Pancreas (tissue), 10 donors: ENCODE results near the gene TUBGCP6. TPM values are rescaled to one million over a fixed set of nuclear protein-coding genes. Genes with fewer than 3 reads are reported as not detected.

ENCODE experiments used
- ATAC-seq, 4 donors: fragments of 200-7000 bp; cut with Tn5 transposase; one replicate each; pipeline versions ENCODE4 v1.8.0 to v1.9.1; 2020; ENCODE audit warnings: mild to moderate bottlenecking in 4 of 4, moderate library complexity in 4 of 4
- DNase-seq, 6 donors: peaks; one replicate each; pipeline ENCODE4 v3.0.0-alpha.2; 2020
- FAIRE-seq: peaks from 2 replicates; lab custom pipeline; 2012; peaks lifted over from hg19 to GRCh38; lab: Jason Lieb, UNC
- H3K27ac ChIP-seq, 4 donors: fragments of 200-600 bp; sonication (generic); 1 replicate in 3 of 4; 2 replicates in 1 of 4; pipeline versions ENCODE4 v1.5.0 to v1.8.0; 2020
- H3K27me3 ChIP-seq, 4 donors: fragments of 200-600 bp; one replicate each; pipeline ENCODE4 v1.8.0; 2021
- H3K36me3 ChIP-seq, 3 donors: fragments of 200-600 bp; sonication (generic) in 1 of 3; one replicate each; pipeline versions ENCODE4 v1.5.0 to v1.8.0; 2020 to 2021
- H3K4me1 ChIP-seq, 3 donors: fragments of 200-600 bp; one replicate each; pipeline ENCODE4 v1.8.0; 2021
- H3K4me3 ChIP-seq, 4 donors: fragments of 200-600 bp; sonication (generic) in 2 of 4; one replicate each; pipeline versions ENCODE4 v1.5.0 to v1.8.0; 2020 to 2021
- H3K9me3 ChIP-seq, 4 donors: fragments of 200-600 bp; one replicate each; pipeline ENCODE4 v1.8.0; 2021
- CTCF ChIP-seq, 4 donors: fragments of 200-600 bp; sonication (generic) in 3 of 4; IDR thresholded peaks; one replicate each; pipeline versions ENCODE4 v1.5.0 to v1.8.0; 2021; ENCODE audit warnings: antibody characterized with exemption in 4 of 4
- WGBS, 2 donors: extraction: QIAGEN DNeasy Blood & Tissue Kit; methylation state at CpG; one replicate each; pipeline ENCODE4 v1.1.7; 2013; 5-methylcytosine and 5-hydroxymethylcytosine counted together
- intact Hi-C, 3 donors: fragments of 100-400 bp; cut with DNase I; formaldehyde crosslinking; loops; one replicate each; pipeline versions ENCODE4 v1.11.1 to v1.14.2; 2022
- polyA plus RNA-seq, 2 donors: library from polyadenylated mRNA; stranded (reverse); fragments of 200-250 nt; gene quantifications; one replicate each; pipeline ENCODE4 v1.2.3, GENCODE V29; 2013
- total RNA-seq, 6 donors: library from RNA; stranded (reverse); fragmentation: NEBNext Ultra II Directional in 4 of 6; extraction: Animal tissue kit (Norgen Biotek cat#: 25700) in 4 of 6; gene quantifications; one replicate each; pipeline versions ENCODE4 v1.2.1 to v1.2.4, GENCODE V29; 2021 to 2023
- donor health status: healthy with polysubstance abuse.
- donor health status: DM: no; HTN: no; CAD: no; lungs with moderate emphysema.
- donor health status: DM: no; HTN: no; CAD: no.
- donor health status: control.
- donor health status: control.
- donor health status: Bipolar disorder and iron deficiency.
- donor health status: DM: yes; HTN: yes; CAD: no.
- donor health status: DM: no; HTN: no; CAD: no.
- donor health status: DM: no; HTN: no; CAD: no.
- donor health status: DM: yes; HTN: yes; CAD: no.

The TUBGCP6 gene
- total and polyA plus RNA-seq, 8 donors = 19.2 to 139 (median 29.8) TPM

- no peak overlapping the region for H3K27ac ChIP-seq
- peak; percentile 72 to 76 (median 74) for ATAC-seq
- DNase-seq = peak in 5 of 6 donors; percentile 68 to 91 (median 79)
- TF ChIP-seq CTCF (IDR thresholded peaks at IDR 0.05) = no peak
- H3K4me1 ChIP-seq = peaks cover 26 to 30% (median 29%) of the 10 kb centered on the region in 3 donors
- H3K4me3 ChIP-seq = peak overlapping the region in 2 of 4 donors; percentile 32 to 43
- H3K27me3 ChIP-seq = no peaks in the 10 kb centered on the region
- intact Hi-C loops = loop anchor here in 1 of 3 donors (10.0 kb wide), 1 partner anchor 347 kb away; no protein-coding TSS in a partner anchor
- no peaks in the 10 kb centered on the region for H3K9me3 ChIP-seq
- WGBS, 2 donors = 8 to 10% methylated on average over 53 to 75 of the region's 75 CpGs
- no peaks in the 10 kb centered on the region for H3K36me3 ChIP-seq
- FAIRE-seq = no peak
Measured at GRCh38 chr22:50267591-50268390, 23.0 kb upstream of the TUBGCP6 start.

- WGBS, 2 donors = 48 to 57% methylated on average over 33 to 37 of the region's 37 CpGs
- Histone ChIP-seq H3K4me3 (peak overlapping the region in 2 of 4 donors; percentile 32 to 43), H3K27me3 (no peaks in the 10 kb centered on the region), H3K9me3 (no peaks in the 10 kb centered on the region), H3K27ac (no peak overlapping the region), H3K4me1 (peaks cover 26 to 30% (median 29%) of the 10 kb centered on the region in 3 donors), H3K36me3 (no peaks in the 10 kb centered on the region)
- no peak for TF ChIP-seq CTCF (IDR thresholded peaks at IDR 0.05)
- FAIRE-seq = no peak
- intact Hi-C loops = loop anchor here in 1 of 3 donors (10.0 kb wide), 1 partner anchor 348 kb away; no protein-coding TSS in a partner anchor
- ATAC-seq = no peak
- no peak for DNase-seq
Measured at GRCh38 chr22:50266994-50267393, 22.2 kb upstream of the TUBGCP6 start.

- DNase-seq (no peak), ATAC-seq (no peak), FAIRE-seq (no peak)
- 85 to 90% methylated on average over 15 of the region's 15 CpGs for WGBS, 2 donors
- Histone ChIP-seq H3K27me3 (no peaks in the 10 kb centered on the region), H3K36me3 (no peaks in the 10 kb centered on the region), H3K9me3 (no peaks in the 10 kb centered on the region), H3K4me3 (no peak overlapping the region), H3K4me1 (peaks cover 12 to 19% (median 13%) of the 10 kb centered on the region in 3 donors), H3K27ac (no peak overlapping the region)
- intact Hi-C loops = loop anchor here in 1 of 3 donors (10.0 kb wide), 1 partner anchor 350 kb away; no protein-coding TSS in a partner anchor
- TF ChIP-seq CTCF (IDR thresholded peaks at IDR 0.05) = no peak
Measured at GRCh38 chr22:50264946-50265669, 20.3 kb upstream of the TUBGCP6 start.

GRCh38 chr22:50264104-50264745 is 19.4 kb upstream of the TUBGCP6 start:
- H3K4me1 ChIP-seq = peaks cover 8 to 18% (median 11%) of the 10 kb centered on the region in 3 donors
- TF ChIP-seq CTCF (IDR thresholded peaks at IDR 0.05) = no peak
- FAIRE-seq (no peak), ATAC-seq (no peak), DNase-seq (no peak)
- 78 to 88% methylated on average over 15 of the region's 15 CpGs for WGBS, 2 donors
- intact Hi-C loops = loop anchor here in 1 of 3 donors (10.0 kb wide), 1 partner anchor 351 kb away; no protein-coding TSS in a partner anchor
- no peak overlapping the region for H3K4me3 ChIP-seq
- H3K36me3 ChIP-seq = no peaks in the 10 kb centered on the region
- no peaks in the 10 kb centered on the region for H3K9me3 ChIP-seq
- H3K27me3 ChIP-seq = no peaks in the 10 kb centered on the region
- no peak overlapping the region for H3K27ac ChIP-seq
